Lower leg skin (tissue), 4 donors: Measurements from ENCODE around the gene AXIN2. TPM values are rescaled to one million over a fixed set of nuclear protein-coding genes. Genes with fewer than 3 reads are reported as not detected.
"Not testable (repeated sequence)": the region's sequence is repeated elsewhere in the genome, so short reads cannot be mapped to it uniquely, and the experiment has no call there.

Source experiments
- DNase-seq, 2 donors: peaks; one replicate each; pipeline ENCODE4 v3.0.0-alpha.2; 2019; ENCODE audit warnings: low spot score in 2 of 2
- H3K4me3 ChIP-seq: fragments of 200-600 bp; sonication (generic); 2 replicates; pipeline ENCODE4 v1.5.1; 2017; ENCODE audit warnings: mild to moderate bottlenecking, low read depth; ENCODE audit not compliant: poor library complexity, severe bottlenecking
- POLR2A ChIP-seq, 2 donors: fragments of 450-650 bp; IDR thresholded peaks; one replicate each; pipeline ENCODE4 v1.6.1; 2016 to 2017; ENCODE audit warnings: antibody characterized with exemption in 2 of 2, mild to moderate bottlenecking in 1 of 2, moderate library complexity in 1 of 2
- WGBS, 2 donors: methylation state at CpG; one replicate each; pipeline ENCODE4 v1.1.5; 2018; 5-methylcytosine and 5-hydroxymethylcytosine counted together
- intact Hi-C: fragments of 100-400 bp; cut with DNase I; formaldehyde crosslinking; loops from one replicate; pipeline ENCODE4 v1.15.0; 2023; ENCODE audit warnings: low total_unique reads
- total RNA-seq, 4 donors: library from RNA; depleted of rRNA; stranded (reverse); fragments of >200 nt; gene quantifications; one replicate each; pipeline ENCODE4 v1.1.0, GENCODE V29; 2016
- TF ChIP-seq, protein P1 (sequence below), 3 donors: fragments of 450-650 bp; IDR thresholded peaks; one replicate each; pipeline ENCODE4 v1.5.1; 2016; ENCODE audit warnings: antibody characterized with exemption in 3 of 3, mild to moderate bottlenecking in 3 of 3, moderate library complexity in 2 of 3

Gene AXIN2
- total RNA-seq, 4 donors from 2014 or later, result 11.7 to 16.7 (median 14.6) TPM

DNA sequence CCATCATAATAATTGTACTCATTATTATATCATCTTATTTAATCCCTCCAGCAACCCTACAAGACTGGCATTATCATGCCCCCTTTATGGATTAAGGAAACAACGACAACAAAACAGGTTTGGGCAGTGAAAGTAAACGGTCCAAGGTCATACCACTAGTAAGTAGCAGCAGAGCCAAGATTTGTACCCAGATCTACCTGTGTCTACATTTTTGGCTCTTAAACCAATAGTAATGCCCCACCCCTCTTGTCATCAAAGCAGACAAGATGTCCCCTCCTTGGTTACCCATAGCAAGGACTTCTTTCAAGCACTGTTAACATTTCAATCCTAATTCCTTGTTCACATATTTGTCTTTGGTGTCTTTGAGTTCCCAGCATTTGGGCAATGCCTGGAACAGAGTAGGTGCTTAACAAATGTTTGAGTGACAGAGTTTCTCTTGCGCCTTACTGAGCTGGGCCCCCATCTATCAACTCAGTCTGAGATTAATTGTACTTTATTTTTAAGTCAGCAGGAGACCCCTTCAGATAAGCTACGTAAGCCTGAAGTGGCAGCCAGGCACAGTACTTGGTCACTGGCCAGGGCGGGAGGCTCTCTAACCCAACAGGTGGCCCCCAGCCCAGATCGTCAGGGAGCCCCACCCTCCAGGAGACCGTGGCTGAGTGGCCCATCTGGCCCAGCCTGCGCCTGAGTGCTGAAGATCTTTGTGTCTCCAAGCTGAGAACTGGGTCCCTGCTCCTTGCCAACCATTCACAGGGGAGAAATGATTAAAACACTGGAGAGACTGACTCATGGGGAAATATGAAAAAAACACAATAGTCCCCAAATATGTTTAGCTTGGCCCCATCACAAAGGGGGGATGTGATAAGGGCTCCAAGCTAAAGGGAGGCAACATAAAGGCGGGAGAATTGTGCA lies 75.8 kb downstream of the AXIN2 start:
- no peak overlapping the region for H3K4me3 ChIP-seq
- WGBS, 2 donors, result 46 to 54% methylated on average over 8 to 9 of the region's 9 CpGs
- peak in 1 of 2 donors; percentile 18 for DNase-seq
- intact Hi-C loops, result no loop called here
- TF ChIP-seq POLR2A (IDR thresholded peaks at IDR 0.05), result no peak
- TF ChIP-seq, protein P1, sequence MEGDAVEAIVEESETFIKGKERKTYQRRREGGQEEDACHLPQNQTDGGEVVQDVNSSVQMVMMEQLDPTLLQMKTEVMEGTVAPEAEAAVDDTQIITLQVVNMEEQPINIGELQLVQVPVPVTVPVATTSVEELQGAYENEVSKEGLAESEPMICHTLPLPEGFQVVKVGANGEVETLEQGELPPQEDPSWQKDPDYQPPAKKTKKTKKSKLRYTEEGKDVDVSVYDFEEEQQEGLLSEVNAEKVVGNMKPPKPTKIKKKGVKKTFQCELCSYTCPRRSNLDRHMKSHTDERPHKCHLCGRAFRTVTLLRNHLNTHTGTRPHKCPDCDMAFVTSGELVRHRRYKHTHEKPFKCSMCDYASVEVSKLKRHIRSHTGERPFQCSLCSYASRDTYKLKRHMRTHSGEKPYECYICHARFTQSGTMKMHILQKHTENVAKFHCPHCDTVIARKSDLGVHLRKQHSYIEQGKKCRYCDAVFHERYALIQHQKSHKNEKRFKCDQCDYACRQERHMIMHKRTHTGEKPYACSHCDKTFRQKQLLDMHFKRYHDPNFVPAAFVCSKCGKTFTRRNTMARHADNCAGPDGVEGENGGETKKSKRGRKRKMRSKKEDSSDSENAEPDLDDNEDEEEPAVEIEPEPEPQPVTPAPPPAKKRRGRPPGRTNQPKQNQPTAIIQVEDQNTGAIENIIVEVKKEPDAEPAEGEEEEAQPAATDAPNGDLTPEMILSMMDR (IDR thresholded peaks at IDR 0.05), result no peak

DNA sequence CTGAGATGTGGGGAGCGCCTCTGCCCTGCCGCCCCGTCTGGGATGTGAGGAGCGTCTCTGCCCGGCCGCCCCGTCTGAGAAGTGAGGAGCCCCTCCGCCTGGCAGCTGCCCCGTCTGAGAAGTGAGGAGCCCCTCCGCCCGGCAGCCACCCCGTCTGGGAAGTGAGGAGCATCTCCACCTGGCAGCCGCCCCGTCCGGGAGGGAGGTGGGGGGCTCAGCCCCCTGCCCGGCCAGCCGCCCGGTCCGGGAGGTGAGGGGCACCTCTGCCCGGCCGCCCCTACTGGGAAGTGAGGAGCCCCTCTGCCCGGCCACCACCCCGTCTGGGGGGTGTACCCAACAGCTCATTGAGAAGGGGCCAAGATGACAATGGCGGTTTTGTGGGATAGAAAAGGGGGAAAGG lies 77.0 kb downstream of the AXIN2 start:
- intact Hi-C loops, H3K4me3 ChIP-seq, DNase-seq: not testable (repeated sequence)
- WGBS, 2 donors, result 93 to 97% methylated on average over 13 to 24 of the region's 24 CpGs

DNA sequence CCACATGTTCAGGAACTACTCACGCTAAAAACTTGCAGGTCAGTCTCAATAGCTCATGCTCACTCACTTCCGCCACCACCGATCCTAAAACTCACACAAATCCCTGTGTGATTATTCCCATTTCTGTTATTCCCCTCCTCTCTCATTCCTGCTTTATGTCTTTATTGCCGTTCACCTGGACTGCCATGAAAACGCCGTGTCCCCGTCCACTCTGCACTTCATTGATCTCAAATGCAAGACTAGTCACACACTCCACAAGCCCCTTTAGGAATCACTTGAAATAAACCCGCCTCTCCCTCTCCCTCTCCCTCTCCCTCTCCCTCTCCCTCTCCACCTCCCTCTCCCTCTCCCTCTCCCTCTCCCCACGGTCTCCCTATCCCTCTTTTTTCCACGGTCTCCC lies 78.0 kb downstream of the AXIN2 start:
- intact Hi-C loops, result no loop called here
- TF ChIP-seq POLR2A (IDR thresholded peaks at IDR 0.05), result no peak
- H3K4me3 ChIP-seq, result no peak overlapping the region
- no peak for DNase-seq
- WGBS, 2 donors, result 88 to 95% methylated on average over 10 of the region's 10 CpGs

DNA sequence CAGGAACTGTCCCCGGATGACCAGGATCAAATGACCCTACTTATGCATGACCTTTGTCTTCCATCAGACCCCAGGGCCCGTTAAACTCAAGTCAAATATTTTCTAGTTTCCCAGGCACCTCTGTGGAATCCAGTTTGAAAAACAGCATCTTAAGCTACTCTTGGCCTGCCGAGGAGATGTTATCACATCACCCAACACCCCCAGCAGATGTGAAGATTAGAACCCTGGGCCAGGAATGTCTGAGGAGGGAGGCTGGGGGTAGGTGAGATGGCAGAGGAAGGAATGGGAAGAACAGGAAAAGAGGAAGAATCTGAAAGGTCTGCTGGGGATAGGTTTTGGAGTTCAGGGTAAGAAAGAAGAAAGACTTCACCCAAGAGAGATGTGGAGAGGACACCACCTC lies 79.2 kb downstream of the AXIN2 start:
- intact Hi-C loops, result no loop called here
- no peak overlapping the region for H3K4me3 ChIP-seq
- no peak for TF ChIP-seq POLR2A (IDR thresholded peaks at IDR 0.05)
- TF ChIP-seq, protein P1 (IDR thresholded peaks at IDR 0.05), result no peak
- 64 to 74% methylated on average over 3 of the region's 3 CpGs for WGBS, 2 donors
- DNase-seq, result no peak

DNA sequence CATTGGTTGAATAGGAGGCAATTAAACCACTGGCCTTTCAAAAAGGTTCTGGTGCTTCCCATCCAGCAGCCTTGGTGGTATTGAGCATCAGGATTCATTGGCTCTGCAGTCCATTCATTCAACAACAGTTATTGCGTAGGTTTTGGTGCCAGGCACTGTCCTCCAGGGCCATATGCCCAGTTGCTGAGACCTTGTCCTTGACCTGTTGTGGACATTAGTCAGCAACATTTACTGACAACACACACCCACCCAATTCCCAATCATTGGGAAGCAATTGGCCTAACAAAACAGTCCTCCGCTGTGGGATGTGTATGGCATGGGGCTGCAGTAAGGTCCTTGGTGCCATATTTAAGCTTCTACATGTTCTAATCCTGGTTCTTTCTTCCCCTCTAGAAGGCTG lies 82.2 kb downstream of the AXIN2 start:
- intact Hi-C loops, result no loop called here
- no peak for DNase-seq
- 95 to 96% methylated on average over 2 of the region's 2 CpGs for WGBS, 2 donors
- TF ChIP-seq POLR2A (IDR thresholded peaks at IDR 0.05), result no peak
- TF ChIP-seq, protein P1 (IDR thresholded peaks at IDR 0.05), result no peak
- H3K4me3 ChIP-seq, result no peak overlapping the region
